Upper lobe of left lung (tissue), 4 donors: Measurements from ENCODE around the gene TPT1.
"Not testable (repeated sequence)": the region's sequence is repeated elsewhere in the genome, so short reads cannot be mapped to it uniquely, and the experiment has no call there.

ENCODE experiments used
- POLR2A ChIP-seq, 4 donors: fragments of 450-650 bp; IDR thresholded peaks; one replicate each; pipeline ENCODE4 v1.5.1; 2016 to 2017; ENCODE audit warnings: antibody characterized with exemption in 4 of 4, mild to moderate bottlenecking in 2 of 4
- POLR2AphosphoS5 ChIP-seq, 2 donors: sonication (generic); formaldehyde crosslinking; IDR thresholded peaks; one replicate each; pipeline ENCODE4 v1.5.1; 2017; ENCODE audit warnings: antibody characterized with exemption in 2 of 2
- TF ChIP-seq, protein P1 (sequence below), 6 experiments: fragments of 450-650 bp in 4 of 6; fragments of 200-600 bp in 2 of 6; sonication (generic) in 2 of 6; IDR thresholded peaks; one replicate each; pipeline ENCODE4 v1.5.1; 2016 to 2019; ENCODE audit warnings: antibody characterized with exemption in 6 of 6

DNA sequence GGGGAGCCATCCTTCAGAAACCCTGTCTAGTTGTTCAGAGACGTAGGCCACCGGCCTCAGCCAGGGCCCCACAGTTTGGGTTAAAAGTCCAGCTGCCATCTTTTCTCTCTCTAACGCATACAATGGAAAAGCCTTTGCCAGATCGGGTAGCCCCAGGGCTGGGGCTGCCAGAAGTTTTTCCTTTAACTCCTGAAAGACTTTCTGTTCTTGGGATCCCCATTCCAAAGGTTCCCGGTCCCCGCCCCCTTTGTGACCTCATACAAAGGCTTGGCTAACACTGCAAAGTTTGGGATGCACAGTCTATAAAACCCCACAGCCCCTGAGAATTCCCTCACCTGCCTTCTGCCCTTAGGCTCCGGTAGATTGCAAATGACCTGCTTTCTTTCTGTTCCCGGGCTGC, 41.8 kb upstream of the TPT1 start:
- TF ChIP-seq, protein P1, sequence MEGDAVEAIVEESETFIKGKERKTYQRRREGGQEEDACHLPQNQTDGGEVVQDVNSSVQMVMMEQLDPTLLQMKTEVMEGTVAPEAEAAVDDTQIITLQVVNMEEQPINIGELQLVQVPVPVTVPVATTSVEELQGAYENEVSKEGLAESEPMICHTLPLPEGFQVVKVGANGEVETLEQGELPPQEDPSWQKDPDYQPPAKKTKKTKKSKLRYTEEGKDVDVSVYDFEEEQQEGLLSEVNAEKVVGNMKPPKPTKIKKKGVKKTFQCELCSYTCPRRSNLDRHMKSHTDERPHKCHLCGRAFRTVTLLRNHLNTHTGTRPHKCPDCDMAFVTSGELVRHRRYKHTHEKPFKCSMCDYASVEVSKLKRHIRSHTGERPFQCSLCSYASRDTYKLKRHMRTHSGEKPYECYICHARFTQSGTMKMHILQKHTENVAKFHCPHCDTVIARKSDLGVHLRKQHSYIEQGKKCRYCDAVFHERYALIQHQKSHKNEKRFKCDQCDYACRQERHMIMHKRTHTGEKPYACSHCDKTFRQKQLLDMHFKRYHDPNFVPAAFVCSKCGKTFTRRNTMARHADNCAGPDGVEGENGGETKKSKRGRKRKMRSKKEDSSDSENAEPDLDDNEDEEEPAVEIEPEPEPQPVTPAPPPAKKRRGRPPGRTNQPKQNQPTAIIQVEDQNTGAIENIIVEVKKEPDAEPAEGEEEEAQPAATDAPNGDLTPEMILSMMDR (IDR thresholded peaks at IDR 0.05), result not testable (repeated sequence)
- TF ChIP-seq POLR2AphosphoS5, POLR2A (IDR thresholded peaks at IDR 0.05): not testable (repeated sequence)
